Suppressor macrophage (primary cell): ENCODE results near the gene ARHGEF40.
A peak's percentile ranks its signal among the peaks of the same experiment; 100 is the strongest.

Experiments
- DNase-seq, 4 experiments: peaks; one replicate each; pipeline ENCODE4 v3.0.0-alpha.2; 2020 to 2022

The ARHGEF40 gene

GRCh38 chr14:21083565-21084325 lies 13.6 kb downstream of the ARHGEF40 start:
- no peak for DNase-seq

GRCh38 chr14:21084396-21084795 lies 14.3 kb downstream of the ARHGEF40 start:
- DNase-seq, result no peak

GRCh38 chr14:21084998-21085853 lies 15.1 kb downstream of the ARHGEF40 start:
- peak; percentile 69 to 85 (median 82) for DNase-seq

GRCh38 chr14:21086908-21087293 lies 16.8 kb downstream of the ARHGEF40 start:
- no peak for DNase-seq

- peak; percentile 74 to 93 (median 81) for DNase-seq
Observed at GRCh38 chr14:21087294-21088091, 17.4 kb downstream of the ARHGEF40 start.

- DNase-seq, result no peak
Observed at GRCh38 chr14:21088687-21089086, 18.6 kb downstream of the ARHGEF40 start.

GRCh38 chr14:21089271-21089670 lies 19.2 kb downstream of the ARHGEF40 start:
- no peak for DNase-seq

GRCh38 chr14:21089877-21090193 lies 19.7 kb downstream of the ARHGEF40 start:
- DNase-seq, result no peak

GRCh38 chr14:21090194-21090939 lies 20.3 kb downstream of the ARHGEF40 start:
- peak in 3 of 4 experiments; percentile 48 to 67 (median 49) for DNase-seq

GRCh38 chr14:21090940-21091663 lies 21.0 kb downstream of the ARHGEF40 start:
- DNase-seq, result no peak

- no peak for DNase-seq
Observed at GRCh38 chr14:21091821-21092272, 21.7 kb downstream of the ARHGEF40 start.

GRCh38 chr14:21092273-21093011 lies 22.3 kb downstream of the ARHGEF40 start:
- DNase-seq, result peak; percentile 79 to 93 (median 90)

GRCh38 chr14:21093018-21093417 lies 22.9 kb downstream of the ARHGEF40 start:
- no peak for DNase-seq

- no peak for DNase-seq
Observed at GRCh38 chr14:21093769-21094681, 23.9 kb downstream of the ARHGEF40 start.

GRCh38 chr14:21095430-21096205 lies 25.5 kb downstream of the ARHGEF40 start:
- DNase-seq, result peak in 1 of 4 experiments; percentile 27

GRCh38 chr14:21096438-21096837 lies 26.3 kb downstream of the ARHGEF40 start:
- DNase-seq, result no peak

GRCh38 chr14:21096978-21097635 lies 27.0 kb downstream of the ARHGEF40 start:
- DNase-seq, result no peak

GRCh38 chr14:21097636-21098075 lies 27.6 kb downstream of the ARHGEF40 start:
- DNase-seq, result peak in 3 of 4 experiments; percentile 39 to 68 (median 60)
